A673 (cell line): ENCODE data around the gene ARHGEF7.

ENCODE experiments used
- EZH2 ChIP-seq: fragments of 200-600 bp; sonication (generic); IDR thresholded peaks from 2 replicates; pipeline ENCODE4 v1.6.1; 2017; ENCODE audit warnings: borderline replicate concordance, low read depth, mild to moderate bottlenecking, mixed read lengths, antibody characterized with exemption, low read length; ENCODE audit not compliant: poor library complexity, severe bottlenecking
- TF ChIP-seq, protein P1 (sequence below): fragments of 300-800, 200-600 bp; sonication (generic); conservative IDR thresholded peaks from 2 replicates; pipeline ENCODE4 v1.5.1; 2017; ENCODE audit warnings: low read depth, mild to moderate bottlenecking, antibody characterized with exemption, low read length, moderate library complexity, mixed read lengths

DNA sequence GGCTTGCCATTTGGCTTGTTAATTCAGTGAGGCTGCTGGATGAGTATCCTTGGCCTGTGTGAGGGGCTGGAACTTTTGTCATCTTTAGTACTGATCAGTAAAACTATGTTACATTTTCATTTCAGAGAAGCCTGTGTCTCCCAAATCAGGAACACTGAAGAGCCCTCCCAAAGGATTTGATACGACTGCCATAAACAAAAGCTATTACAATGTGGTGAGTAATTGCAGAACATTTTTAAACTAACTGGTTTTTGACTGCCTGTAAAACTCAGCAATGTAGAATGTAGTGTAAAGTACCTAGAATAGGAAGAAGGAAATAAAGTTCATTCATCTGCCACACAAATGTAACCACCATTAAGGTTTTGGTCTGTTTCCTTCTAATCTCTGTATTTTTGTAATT is 118.0 kb downstream of the ARHGEF7 start:
- TF ChIP-seq, protein P1, sequence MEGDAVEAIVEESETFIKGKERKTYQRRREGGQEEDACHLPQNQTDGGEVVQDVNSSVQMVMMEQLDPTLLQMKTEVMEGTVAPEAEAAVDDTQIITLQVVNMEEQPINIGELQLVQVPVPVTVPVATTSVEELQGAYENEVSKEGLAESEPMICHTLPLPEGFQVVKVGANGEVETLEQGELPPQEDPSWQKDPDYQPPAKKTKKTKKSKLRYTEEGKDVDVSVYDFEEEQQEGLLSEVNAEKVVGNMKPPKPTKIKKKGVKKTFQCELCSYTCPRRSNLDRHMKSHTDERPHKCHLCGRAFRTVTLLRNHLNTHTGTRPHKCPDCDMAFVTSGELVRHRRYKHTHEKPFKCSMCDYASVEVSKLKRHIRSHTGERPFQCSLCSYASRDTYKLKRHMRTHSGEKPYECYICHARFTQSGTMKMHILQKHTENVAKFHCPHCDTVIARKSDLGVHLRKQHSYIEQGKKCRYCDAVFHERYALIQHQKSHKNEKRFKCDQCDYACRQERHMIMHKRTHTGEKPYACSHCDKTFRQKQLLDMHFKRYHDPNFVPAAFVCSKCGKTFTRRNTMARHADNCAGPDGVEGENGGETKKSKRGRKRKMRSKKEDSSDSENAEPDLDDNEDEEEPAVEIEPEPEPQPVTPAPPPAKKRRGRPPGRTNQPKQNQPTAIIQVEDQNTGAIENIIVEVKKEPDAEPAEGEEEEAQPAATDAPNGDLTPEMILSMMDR: no peak
- TF ChIP-seq EZH2: no peak
